B cell (primary cell): ENCODE results near the gene SLC4A4. TPM values are rescaled to one million over a fixed set of nuclear protein-coding genes. Genes with fewer than 3 reads are reported as not detected.

Experiments
- ATAC-seq: fragments of 200-7000 bp; cut with Tn5 transposase; one replicate; pipeline ENCODE4 v1.10.0; 2021; ENCODE audit warnings: low read depth, mild to moderate bottlenecking, moderate number of reproducible peaks, moderate library complexity
- CTCF ChIA-PET: fragments of 350-600 bp; sonication (Branson Sonifier 250); formaldehyde crosslinking; loops from one replicate; lab custom pipeline; 2021; ENCODE audit warnings: antibody characterized with exemption, inconsistent platforms; lab: Charles Lee
- POLR2A ChIA-PET: fragments of 350-600 bp; sonication (Branson Sonifier 250); formaldehyde crosslinking; loops from one replicate; lab custom pipeline; 2021; ENCODE audit warnings: antibody characterized with exemption; lab: Charles Lee
- DNase-seq: peaks from one replicate; pipeline ENCODE4 v3.0.0; 2013
- H2AFZ ChIP-seq: 2 replicates; pipeline ENCODE4 v1.6.1; 2012; ENCODE audit warnings: mild to moderate bottlenecking, low read depth, low read length; ENCODE audit not compliant: insufficient read depth, poor library complexity, severe bottlenecking
- H3K27ac ChIP-seq, 2 donors: 1 replicate in 1 of 2; 2 replicates in 1 of 2; pipeline ENCODE4 v1.5.1; 2012 to 2013; ENCODE audit warnings: low read length in 2 of 2, mild to moderate bottlenecking in 2 of 2, moderate library complexity in 1 of 2
- H3K27me3 ChIP-seq, 4 experiments: fragments of 200-600 bp in 1 of 4; sonication (generic) in 1 of 4; replicated peaks in 1 of 4; 1 replicate in 2 of 4; 2 replicates in 2 of 4; pipeline versions ENCODE4 v1.6.1 to v1.7.0; 2013 to 2016; ENCODE audit warnings: low read length in 3 of 4, mild to moderate bottlenecking in 2 of 4, mixed read lengths in 1 of 4, moderate library complexity in 1 of 4; ENCODE audit not compliant: insufficient read depth in 4 of 4, control insufficient read depth in 3 of 4; ENCODE audit errors: control extremely low read depth in 1 of 4
- H3K36me3 ChIP-seq, 2 experiments: replicated peaks in 1 of 2; 1 replicate in 1 of 2; 2 replicates in 1 of 2; pipeline versions ENCODE4 v1.6.1 to v1.7.1; 2013; ENCODE audit warnings: low read length in 1 of 2; ENCODE audit not compliant: insufficient read depth in 2 of 2, control insufficient read depth in 1 of 2; ENCODE audit errors: control extremely low read depth in 1 of 2, extremely low read depth in 1 of 2
- H3K4me1 ChIP-seq, 2 donors: fragments of 200-600 bp in 1 of 2; sonication (generic) in 1 of 2; 1 replicate in 1 of 2; 2 replicates in 1 of 2; pipeline versions ENCODE4 v1.5.1 to v1.6.1; 2013 to 2017; ENCODE audit warnings: low read length in 2 of 2; ENCODE audit not compliant: control insufficient read depth in 2 of 2, insufficient read depth in 2 of 2
- H3K4me2 ChIP-seq: replicated peaks from 2 replicates; pipeline ENCODE3; 2012; ENCODE audit warnings: mild to moderate bottlenecking, low read depth, low read length; ENCODE audit not compliant: poor library complexity, severe bottlenecking
- H3K4me3 ChIP-seq, 5 experiments: fragments of 200-600 bp in 1 of 5; sonication (generic) in 1 of 5; 1 replicate in 3 of 5; 2 replicates in 2 of 5; pipeline versions ENCODE4 v1.5.1 to v1.7.0; 2011 to 2016; ENCODE audit warnings: low read length in 4 of 5, mild to moderate bottlenecking in 4 of 5, low read depth in 2 of 5, control low read depth in 1 of 5, moderate library complexity in 1 of 5; ENCODE audit not compliant: insufficient read depth in 1 of 5; ENCODE audit errors: control extremely low read depth in 1 of 5, extremely low read depth in 1 of 5
- H3K79me2 ChIP-seq: fragments of 200-600 bp; sonication (generic); one replicate; pipeline ENCODE4 v1.6.0; 2016; ENCODE audit warnings: low read length; ENCODE audit not compliant: control insufficient read depth, insufficient read depth
- H3K9ac ChIP-seq: fragments of 200-600 bp; sonication (generic); 2 replicates; pipeline ENCODE4 v1.6.1; 2017; ENCODE audit warnings: mild to moderate bottlenecking, low read length, moderate library complexity
- H3K9me3 ChIP-seq, 3 donors: one replicate each; pipeline versions ENCODE4 v1.6.1 to v1.7.1; 2013; ENCODE audit warnings: low read length in 2 of 3; ENCODE audit not compliant: control insufficient read depth in 2 of 3, insufficient read depth in 1 of 3; ENCODE audit errors: control extremely low read depth in 1 of 3
- H4K20me1 ChIP-seq: 2 replicates; pipeline ENCODE4 v1.6.0; 2012; ENCODE audit warnings: mild to moderate bottlenecking, low read length; ENCODE audit not compliant: insufficient read depth, control insufficient read depth, poor library complexity, severe bottlenecking
- H3K27ac Mint-ChIP-seq: one replicate; pipeline ENCODE4 v1.8.0; 2021; ENCODE audit warnings: mixed read lengths
- H3K27me3 Mint-ChIP-seq: one replicate; pipeline ENCODE4 v1.8.0; 2021; ENCODE audit warnings: mixed read lengths
- H3K4me1 Mint-ChIP-seq: one replicate; pipeline ENCODE4 v1.8.0; 2021; ENCODE audit warnings: mixed read lengths
- H3K4me3 Mint-ChIP-seq: one replicate; pipeline ENCODE4 v1.8.0; 2021; ENCODE audit warnings: mixed read lengths
- H3K9me3 Mint-ChIP-seq: one replicate; pipeline ENCODE4 v1.8.0; 2022; ENCODE audit warnings: mixed read lengths; ENCODE audit not compliant: insufficient read depth
- CTCF ChIP-seq: fragments of 200-600 bp; IDR thresholded peaks from one replicate; pipeline ENCODE4 v1.8.0; 2022; ENCODE audit warnings: antibody characterized with exemption, mild to moderate bottlenecking
- EZH2 ChIP-seq: IDR thresholded peaks from 2 replicates; pipeline ENCODE4 v1.6.1; 2012; ENCODE audit warnings: borderline replicate concordance, low read depth, mild to moderate bottlenecking, moderate library complexity, low read length; ENCODE audit not compliant: insufficient read depth, poor library complexity, severe bottlenecking
- WGBS: methylation state at CpG from one replicate; pipeline ENCODE4 v1.1.5; 2013; ENCODE audit warnings: missing lambda C conversion rate; ENCODE audit not compliant: insufficient coverage; 5-methylcytosine and 5-hydroxymethylcytosine counted together
- intact Hi-C: fragments of 100-400 bp; cut with micrococcal nuclease; formaldehyde crosslinking; loops from one replicate; pipeline ENCODE4 v1.10.0; 2022
- polyA plus RNA-seq: library from polyadenylated mRNA; depleted of rRNA; stranded (reverse); fragments of >200 nt; gene quantifications from 2 replicates; pipeline ENCODE4 v1.2.3, GENCODE V29; 2012
- total RNA-seq, 2 donors: library from RNA; stranded (reverse); fragments of 120-200 nt in 1 of 2; gene quantifications; 1 replicate in 1 of 2; 2 replicates in 1 of 2; pipeline versions ENCODE4 v1.2.3 to v1.2.4, GENCODE V29; 2013 to 2022

Gene SLC4A4
- total and polyA plus RNA-seq, 2 donors (not counting 1 experiment from before 2014, with no cell fraction given) = not detected

- Mint-ChIP-seq H3K4me1 (no peaks in the 10 kb centered on the region), H3K27ac (no peak overlapping the region), H3K9me3 (no peaks in the 10 kb centered on the region), H3K27me3 (peaks cover 5% of the 10 kb centered on the region), H3K4me3 (no peak overlapping the region)
- H3K27ac ChIP-seq = no peak overlapping the region
- ATAC-seq (no peak), DNase-seq (no peak)
- no peaks in the 10 kb centered on the region for H4K20me1 ChIP-seq
- CTCF ChIA-PET = interaction anchor here (0.6 kb wide), 1 partner anchor 996 kb away, joined by 3 read pairs; no protein-coding TSS in a partner anchor
- no peak overlapping the region for H3K4me3 ChIP-seq
- TF ChIP-seq CTCF (no peak), EZH2 (no peak)
- WGBS = no CpG with 5 or more reads among the region's 1 CpG
- intact Hi-C loops = no loop called here
- no peaks in the 10 kb centered on the region for H3K4me1 ChIP-seq
- no peaks in the 10 kb centered on the region for H3K27me3 ChIP-seq
- POLR2A ChIA-PET = no interaction called here
- no peak overlapping the region for H3K4me2 ChIP-seq
- no peaks in the 10 kb centered on the region for H3K36me3 ChIP-seq
- H3K9ac ChIP-seq = no peak overlapping the region
- no peaks in the 10 kb centered on the region for H3K79me2 ChIP-seq
- no peak overlapping the region for H2AFZ ChIP-seq
- H3K9me3 ChIP-seq = no peaks in the 10 kb centered on the region
These were observed 214.8 kb downstream of the SLC4A4 start for GRCh38 chr4:71553605-71554004.

DNA sequence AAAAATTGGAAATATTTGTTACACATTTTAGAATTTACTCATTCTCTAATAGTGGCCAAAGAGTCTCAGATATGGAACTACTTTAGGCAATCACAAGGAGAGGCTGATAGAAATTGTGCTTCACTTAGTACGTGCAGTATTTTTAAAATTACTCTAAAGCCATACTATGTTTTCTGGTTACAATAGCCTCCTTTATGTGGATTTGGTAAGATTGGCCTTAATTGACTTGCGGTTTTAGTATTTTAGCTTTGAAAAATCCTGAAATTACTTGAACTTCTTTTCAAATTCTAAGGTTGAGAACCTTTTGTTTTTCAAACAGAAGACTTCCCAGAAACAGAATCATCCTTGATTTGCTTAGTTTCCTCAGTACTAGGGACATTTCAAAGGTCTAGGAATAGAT, 215.2 kb downstream of the SLC4A4 start:
- no peaks in the 10 kb centered on the region for H4K20me1 ChIP-seq
- H3K27me3 ChIP-seq = no peaks in the 10 kb centered on the region
- no peaks in the 10 kb centered on the region for H3K36me3 ChIP-seq
- no peaks in the 10 kb centered on the region for H3K79me2 ChIP-seq
- H2AFZ ChIP-seq = no peak overlapping the region
- Mint-ChIP-seq H3K9me3 (no peaks in the 10 kb centered on the region), H3K4me1 (no peaks in the 10 kb centered on the region), H3K27me3 (peaks cover 5% of the 10 kb centered on the region), H3K4me3 (no peak overlapping the region), H3K27ac (no peak overlapping the region)
- no peak for DNase-seq
- no peaks in the 10 kb centered on the region for H3K9me3 ChIP-seq
- POLR2A ChIA-PET = no interaction called here
- H3K4me1 ChIP-seq = no peaks in the 10 kb centered on the region
- H3K9ac ChIP-seq = no peak overlapping the region
- CTCF ChIA-PET = interaction anchor here (0.6 kb wide), 1 partner anchor 996 kb away, joined by 3 read pairs; no protein-coding TSS in a partner anchor
- H3K4me3 ChIP-seq = no peak overlapping the region
- H3K4me2 ChIP-seq = no peak overlapping the region
- TF ChIP-seq CTCF (no peak), EZH2 (no peak)
- intact Hi-C loops = no loop called here
- H3K27ac ChIP-seq = no peak overlapping the region
- WGBS = no CpG with 5 or more reads among the region's 2 CpGs
- ATAC-seq = no peak
